MM.1S (cell line): ENCODE data around the gene ALLC.

ENCODE experiments used
- CTCF ChIP-seq: fragments of 300-600 bp; sonication (generic); IDR thresholded peaks from 2 replicates; pipeline ENCODE4 v1.5.1; 2016; ENCODE audit warnings: antibody characterized with exemption, low read length, mixed read lengths
- EZH2 ChIP-seq: fragments of 300-600 bp; sonication (generic); optimal IDR thresholded peaks from 2 replicates; pipeline ENCODE3; 2017; ENCODE audit warnings: low read depth, mild to moderate bottlenecking, antibody characterized with exemption, low read length, mixed read lengths
- EZH2phosphoT487 ChIP-seq: fragments of 300-600 bp; sonication (generic); IDR thresholded peaks from 2 replicates; pipeline ENCODE4 v1.6.1; 2018; ENCODE audit warnings: antibody characterized with exemption, low read length

- TF ChIP-seq CTCF = no peak
- TF ChIP-seq EZH2phosphoT487 = no peak
- TF ChIP-seq EZH2 = no peak
Measured at GRCh38 chr2:3633982-3634595, 23.9 kb upstream of the ALLC start.
